ENCODE data around the gene VPS13A. TPM values are rescaled to one million over a fixed set of nuclear protein-coding genes. Genes with fewer than 3 reads are reported as not detected.

Gene VPS13A
- total RNA-seq, 1 donor from 2014 or later = 30.5 TPM

- no peak overlapping the region for H3K27ac Mint-ChIP-seq
- H3K9me3 Mint-ChIP-seq = no peaks in the 10 kb centered on the region
- no peaks in the 10 kb centered on the region for H3K36me3 Mint-ChIP-seq
- peaks cover 11% of the 10 kb centered on the region for H3K27me3 Mint-ChIP-seq
- no peak overlapping the region for H3K4me3 Mint-ChIP-seq
- no peak for TF ChIP-seq CTCF (conservative IDR thresholded peaks at IDR 0.05)
- no peak for DNase-seq (ENCODE audit: extremely low spot score, unreplicated experiment)
- H3K4me1 Mint-ChIP-seq (ENCODE audit: unreplicated experiment) = peaks cover 5% of the 10 kb centered on the region
Observed at GRCh38 chr9:77432053-77432452, 254.7 kb downstream of the VPS13A start.

- no peak overlapping the region for H3K4me3 Mint-ChIP-seq
- peaks cover 5% of the 10 kb centered on the region for H3K4me1 Mint-ChIP-seq (ENCODE audit: unreplicated experiment)
- TF ChIP-seq CTCF (conservative IDR thresholded peaks at IDR 0.05) = peak; percentile 95
- H3K27me3 Mint-ChIP-seq = peaks cover 20% of the 10 kb centered on the region
- no peaks in the 10 kb centered on the region for H3K36me3 Mint-ChIP-seq
- no peak for DNase-seq (ENCODE audit: extremely low spot score, unreplicated experiment)
- no peaks in the 10 kb centered on the region for H3K9me3 Mint-ChIP-seq
- peak overlapping the region; percentile 8 for H3K27ac Mint-ChIP-seq
Observed at GRCh38 chr9:77433675-77434445, 256.5 kb downstream of the VPS13A start.

GRCh38 chr9:77435277-77435676 lies 257.9 kb downstream of the VPS13A start:
- no peak overlapping the region for H3K27ac Mint-ChIP-seq
- H3K4me3 Mint-ChIP-seq = no peak overlapping the region
- H3K27me3 Mint-ChIP-seq = peaks cover 27% of the 10 kb centered on the region
- no peak for DNase-seq (ENCODE audit: extremely low spot score, unreplicated experiment)
- H3K9me3 Mint-ChIP-seq = no peaks in the 10 kb centered on the region
- peaks cover 14% of the 10 kb centered on the region for H3K4me1 Mint-ChIP-seq (ENCODE audit: unreplicated experiment)
- TF ChIP-seq CTCF (conservative IDR thresholded peaks at IDR 0.05) = no peak
- no peaks in the 10 kb centered on the region for H3K36me3 Mint-ChIP-seq

GRCh38 chr9:77435688-77436087 lies 258.4 kb downstream of the VPS13A start:
- H3K27ac Mint-ChIP-seq = no peak overlapping the region
- DNase-seq (ENCODE audit: extremely low spot score, unreplicated experiment) = no peak
- peaks cover 24% of the 10 kb centered on the region for H3K27me3 Mint-ChIP-seq
- TF ChIP-seq CTCF (conservative IDR thresholded peaks at IDR 0.05) = no peak
- no peaks in the 10 kb centered on the region for H3K9me3 Mint-ChIP-seq
- H3K4me1 Mint-ChIP-seq (ENCODE audit: unreplicated experiment) = peaks cover 14% of the 10 kb centered on the region
- no peak overlapping the region for H3K4me3 Mint-ChIP-seq
- H3K36me3 Mint-ChIP-seq = no peaks in the 10 kb centered on the region

GRCh38 chr9:77438653-77439052 lies 261.3 kb downstream of the VPS13A start:
- Mint-ChIP-seq H3K27me3 (peaks cover 31% of the 10 kb centered on the region), H3K36me3 (no peaks in the 10 kb centered on the region), H3K4me3 (no peak overlapping the region), H3K27ac (no peak overlapping the region), H3K4me1 (ENCODE audit: unreplicated experiment) (peaks cover 13% of the 10 kb centered on the region), H3K9me3 (no peaks in the 10 kb centered on the region)
- TF ChIP-seq CTCF (conservative IDR thresholded peaks at IDR 0.05) = no peak
- no peak for DNase-seq (ENCODE audit: extremely low spot score, unreplicated experiment)
